GM21576 (cell line): ENCODE results near the gene BMF.
A peak's percentile ranks its signal among the peaks of the same experiment; 100 is the strongest.
"Not testable (repeated sequence)": the region's sequence is repeated elsewhere in the genome, so short reads cannot be mapped to it uniquely, and the experiment has no call there.

ENCODE experiments used
- ATAC-seq: cut with Tn5 transposase; IDR thresholded peaks from one replicate; pipeline ENCODE4 v1.9.1; 2021; ENCODE audit warnings: mild to moderate bottlenecking, moderate library complexity; ENCODE audit not compliant: unreplicated experiment

BMF gene

DNA sequence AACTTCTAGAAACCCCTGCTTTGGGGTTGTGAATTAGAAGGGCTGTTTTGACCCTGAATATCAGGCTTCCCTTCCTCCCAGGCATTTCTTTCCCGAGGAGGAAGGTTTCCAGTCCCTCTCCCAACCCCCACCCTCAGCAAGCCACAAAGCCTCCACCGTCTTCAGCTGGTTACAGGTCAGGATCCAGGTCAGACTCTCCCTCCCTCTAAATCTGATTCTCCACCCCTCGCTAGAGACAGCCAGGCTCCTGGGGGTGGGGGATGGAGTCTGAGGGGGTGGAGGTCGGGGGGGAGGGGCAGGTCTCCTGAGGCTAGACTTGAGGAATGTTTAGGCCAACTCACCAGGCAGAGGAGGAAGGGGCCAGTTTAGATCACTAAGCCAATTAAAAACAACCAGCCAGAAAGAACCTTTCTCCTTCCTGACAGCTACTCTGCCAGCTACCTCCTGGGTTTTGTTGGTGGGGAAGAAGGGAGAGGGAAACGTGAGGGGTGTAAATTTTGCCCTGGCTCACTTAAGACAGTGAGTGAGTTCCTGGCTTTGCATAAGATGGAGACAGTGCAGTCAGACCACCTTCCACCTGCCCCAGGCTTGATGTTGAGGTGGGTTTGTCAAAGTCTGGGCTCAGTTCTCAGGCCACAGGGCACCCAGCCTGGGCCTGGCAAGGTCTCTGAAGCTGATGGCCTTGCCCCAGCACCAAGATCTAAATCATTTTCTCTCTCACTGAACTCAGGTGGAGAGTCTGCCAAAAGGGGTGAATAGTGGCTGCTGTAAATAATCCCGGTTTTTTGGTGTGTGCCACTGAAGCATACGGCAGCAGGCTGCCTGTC, 19.5 kb downstream of the BMF start:
- no peak for ATAC-seq

DNA sequence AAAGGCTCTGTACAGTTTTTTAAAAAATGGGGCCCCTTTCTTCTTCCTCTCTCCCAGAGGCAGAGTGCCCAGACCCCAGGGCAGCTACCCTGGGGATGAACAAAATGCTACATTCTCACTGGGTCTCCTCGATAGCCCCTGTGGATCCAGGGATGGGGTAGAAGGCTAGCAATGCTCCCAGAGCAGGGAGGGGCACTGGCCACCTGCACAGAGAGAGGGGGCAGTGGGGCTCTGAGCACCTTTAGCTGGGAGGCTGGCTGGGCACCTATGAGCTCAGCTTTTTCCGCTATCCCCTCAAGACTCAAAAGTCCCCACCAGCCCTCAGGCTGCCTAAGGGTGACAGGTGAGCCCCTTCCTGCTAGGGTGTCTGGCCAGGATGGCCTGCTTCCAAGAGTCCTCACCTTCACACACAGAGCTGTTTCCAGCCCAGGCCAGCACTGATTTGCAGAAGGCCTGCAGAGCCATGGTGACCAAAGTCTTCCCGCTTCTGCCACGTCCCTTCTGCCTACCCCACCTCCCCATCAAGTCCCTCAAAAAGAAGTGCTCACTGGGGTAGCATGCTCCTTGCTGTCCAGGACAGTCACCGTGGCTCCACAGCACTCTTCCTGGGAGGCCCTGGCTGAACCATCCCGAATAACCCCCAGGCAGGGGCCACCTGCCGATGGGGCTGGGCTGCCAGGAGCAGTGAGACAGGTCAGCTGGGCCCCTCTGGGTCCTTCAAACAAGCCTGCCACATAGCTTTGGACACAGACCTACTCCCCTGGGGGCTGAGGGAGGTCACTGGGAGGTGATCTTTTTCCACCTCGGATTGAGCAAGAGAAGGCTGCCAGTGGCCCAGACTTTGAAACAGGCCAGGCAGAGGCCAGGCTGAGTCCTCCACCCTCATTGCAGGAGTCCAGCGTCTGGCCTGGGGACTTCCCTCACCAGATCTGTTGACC, 20.4 kb downstream of the BMF start:
- ATAC-seq = no peak

DNA sequence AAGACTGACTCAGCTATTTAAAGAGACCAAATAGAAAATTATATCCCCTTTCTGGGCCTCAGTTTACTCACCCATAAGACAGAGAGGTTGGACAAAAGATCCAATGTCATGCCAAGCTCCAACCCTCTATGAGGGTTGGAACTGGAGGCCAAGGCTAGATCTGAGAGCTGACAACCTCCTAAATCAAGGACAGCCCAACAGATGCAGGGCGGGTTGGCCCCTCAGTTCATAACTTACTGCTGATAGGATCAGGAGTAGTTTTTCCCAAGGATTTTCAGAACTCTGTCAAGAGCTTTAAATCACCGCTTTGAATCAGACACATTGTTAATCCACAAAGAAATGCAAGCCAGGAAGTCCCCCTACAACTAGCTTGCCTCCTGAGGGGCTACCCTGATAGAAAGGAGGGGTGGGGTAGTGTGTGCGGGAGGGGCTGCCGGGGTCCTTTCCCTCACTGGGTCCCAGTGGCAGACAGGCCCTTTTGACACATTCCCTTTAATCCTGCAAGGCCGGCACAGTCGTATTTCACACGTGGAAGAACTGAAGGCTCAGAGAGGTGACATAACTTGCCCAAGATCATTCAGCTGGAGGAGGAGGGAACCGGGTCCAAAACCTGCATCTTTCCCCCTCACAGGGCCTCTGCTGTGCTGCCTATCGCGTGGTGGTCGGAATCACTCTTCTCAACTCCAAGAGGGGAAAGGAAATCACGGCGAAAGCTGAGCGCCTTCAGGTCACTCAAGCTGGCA, 21.4 kb downstream of the BMF start:
- no peak for ATAC-seq

DNA sequence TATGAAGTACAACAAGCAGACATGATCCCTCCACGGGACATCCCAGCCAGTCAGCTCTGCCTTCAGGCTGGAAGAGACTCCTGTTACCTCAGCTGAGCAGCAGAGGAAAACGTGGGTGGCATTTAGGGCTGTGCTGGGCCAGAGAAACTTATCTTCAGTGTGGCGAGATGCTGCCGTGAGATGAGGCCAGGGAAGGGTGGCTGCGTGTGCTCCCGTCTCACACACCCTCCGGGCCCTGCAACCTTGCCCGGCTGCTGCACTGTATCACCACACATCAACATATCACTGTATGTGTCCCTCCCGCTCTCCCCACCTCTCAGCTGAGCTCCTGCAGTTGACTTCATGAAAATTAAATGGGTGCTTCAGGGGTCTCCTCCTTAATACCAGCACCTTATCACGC, 23.4 kb downstream of the BMF start:
- no peak for ATAC-seq

DNA sequence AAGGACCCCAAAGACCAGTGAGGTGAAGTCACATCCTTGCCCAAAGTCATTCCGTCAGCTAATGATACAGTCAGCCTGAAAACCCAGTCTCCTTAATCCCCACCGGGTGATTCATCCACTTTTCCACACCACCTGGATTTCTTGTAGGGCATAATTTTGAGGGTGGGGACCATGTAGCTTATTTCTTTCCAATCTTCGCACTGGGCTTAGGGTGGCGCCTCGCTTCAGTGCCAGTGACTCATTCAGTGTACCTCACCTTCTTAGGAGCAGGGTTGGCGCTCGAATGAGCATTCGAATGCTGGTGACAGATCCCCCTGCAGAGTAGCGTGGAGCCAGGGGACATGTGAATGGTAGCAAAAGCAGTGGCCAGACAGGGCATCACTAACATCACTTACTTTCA, 24.0 kb downstream of the BMF start:
- no peak for ATAC-seq

DNA sequence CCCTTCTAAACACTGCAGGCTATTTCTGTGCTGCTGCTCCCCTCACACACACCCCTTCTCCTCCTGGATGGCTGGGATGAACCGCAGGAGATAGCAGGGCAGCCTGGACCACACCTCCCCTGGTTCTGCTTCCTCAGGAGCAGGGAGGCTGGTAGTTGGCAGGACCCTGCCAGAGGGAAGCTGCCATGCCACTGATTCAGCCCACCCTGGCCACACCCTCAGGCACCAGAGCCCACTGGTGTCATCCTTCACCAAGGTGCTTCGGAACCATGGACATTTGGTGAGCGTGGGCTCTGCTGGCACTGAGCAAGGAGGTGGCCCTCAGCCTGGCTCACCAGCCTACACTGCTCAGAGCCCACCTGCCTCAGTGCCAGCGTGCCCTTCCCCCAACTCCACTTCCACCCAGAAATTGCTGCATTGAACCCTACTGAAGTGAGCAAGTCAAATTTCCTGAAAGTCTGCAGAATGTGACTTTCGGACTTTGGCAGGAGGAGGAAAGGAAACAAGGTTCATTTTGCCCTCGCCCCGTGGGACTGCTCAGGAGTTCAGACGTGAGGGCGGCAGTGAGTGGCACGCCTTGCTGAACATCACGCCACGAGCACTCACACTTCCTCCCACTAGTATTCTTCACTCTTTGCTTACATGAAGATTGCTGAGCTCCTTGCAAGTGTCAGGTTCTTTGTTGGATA, 26.3 kb downstream of the BMF start:
- no peak for ATAC-seq

DNA sequence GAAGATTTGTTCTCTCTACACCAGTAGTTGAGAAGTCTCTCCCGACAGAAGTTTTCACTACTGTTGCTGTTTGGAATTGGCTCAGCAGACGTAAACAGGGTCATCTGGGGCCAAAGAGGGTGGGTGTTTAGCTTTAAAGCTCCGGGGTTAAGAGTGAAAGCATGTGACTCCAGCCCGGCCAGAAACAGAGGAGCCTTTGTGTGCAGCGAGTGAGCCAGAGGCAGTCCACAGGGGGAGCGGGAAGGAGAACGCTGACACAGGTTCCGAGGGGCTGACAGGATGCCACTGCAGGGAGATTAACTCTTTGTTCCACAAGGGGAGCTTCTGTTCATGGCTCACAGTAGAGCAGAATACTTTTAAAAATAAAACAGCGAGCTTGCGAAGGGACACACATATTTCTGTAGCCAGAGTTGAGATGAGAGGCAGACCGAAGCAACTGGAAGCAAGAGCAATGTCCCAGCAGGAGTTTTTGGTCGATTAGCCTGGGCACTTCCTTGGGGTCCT, 26.9 kb downstream of the BMF start:
- ATAC-seq = no peak

DNA sequence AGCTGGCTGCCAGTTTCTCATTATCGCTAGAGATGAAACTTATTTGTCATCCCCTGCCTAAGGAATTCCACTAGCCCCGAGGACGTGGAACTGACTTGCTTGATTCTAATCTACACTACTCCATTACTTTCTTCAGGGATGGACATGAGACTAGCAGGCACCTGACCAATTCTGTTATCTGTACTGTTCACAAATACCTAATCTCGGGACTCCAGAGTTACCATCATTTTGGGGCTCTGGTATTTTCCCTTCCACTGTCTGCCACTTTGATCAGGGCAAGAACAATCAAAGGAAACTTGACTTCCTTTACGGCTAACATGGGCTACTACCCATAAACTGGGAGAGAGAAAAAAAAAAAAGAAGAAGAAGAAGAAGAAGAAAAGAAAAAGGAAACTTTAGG, 27.8 kb downstream of the BMF start:
- ATAC-seq = no peak

DNA sequence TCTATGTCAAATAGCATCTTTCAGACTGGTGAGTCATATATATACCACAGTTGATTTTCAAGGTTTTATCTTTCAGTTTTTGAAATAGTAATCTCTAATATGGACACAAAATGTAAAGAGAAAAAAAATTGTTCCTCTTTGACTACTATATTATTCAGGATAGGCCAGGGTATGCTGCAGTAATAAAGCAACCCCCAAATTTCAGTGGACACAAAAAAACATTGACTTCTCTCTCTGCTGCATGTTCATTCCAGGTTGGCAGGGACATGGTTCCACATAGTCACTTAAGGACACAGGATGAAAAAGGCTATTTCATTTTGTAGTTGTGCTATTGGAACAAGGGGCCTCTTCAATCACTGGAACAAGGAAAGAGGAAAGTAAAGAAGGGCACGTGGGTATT, 28.6 kb downstream of the BMF start:
- no peak for ATAC-seq

DNA sequence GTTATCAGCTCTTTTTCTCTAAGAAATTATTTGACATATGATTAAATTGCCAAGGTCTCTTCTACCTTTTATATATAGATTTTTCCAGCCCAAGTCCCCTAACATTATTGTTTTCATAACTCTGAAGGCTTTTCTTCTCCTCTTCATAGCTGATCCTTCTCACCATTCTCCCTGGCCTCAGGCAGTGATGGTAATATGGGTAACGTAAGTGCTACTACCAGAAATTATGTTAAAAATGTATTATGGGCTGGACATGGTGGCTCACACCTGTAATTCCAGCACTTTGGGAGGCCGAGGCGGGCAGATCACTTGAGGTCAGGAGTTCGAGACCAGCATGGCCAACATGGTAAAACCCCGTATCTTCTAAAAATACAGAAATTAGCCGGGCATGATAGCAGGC, 29.2 kb downstream of the BMF start:
- ATAC-seq = no peak

DNA sequence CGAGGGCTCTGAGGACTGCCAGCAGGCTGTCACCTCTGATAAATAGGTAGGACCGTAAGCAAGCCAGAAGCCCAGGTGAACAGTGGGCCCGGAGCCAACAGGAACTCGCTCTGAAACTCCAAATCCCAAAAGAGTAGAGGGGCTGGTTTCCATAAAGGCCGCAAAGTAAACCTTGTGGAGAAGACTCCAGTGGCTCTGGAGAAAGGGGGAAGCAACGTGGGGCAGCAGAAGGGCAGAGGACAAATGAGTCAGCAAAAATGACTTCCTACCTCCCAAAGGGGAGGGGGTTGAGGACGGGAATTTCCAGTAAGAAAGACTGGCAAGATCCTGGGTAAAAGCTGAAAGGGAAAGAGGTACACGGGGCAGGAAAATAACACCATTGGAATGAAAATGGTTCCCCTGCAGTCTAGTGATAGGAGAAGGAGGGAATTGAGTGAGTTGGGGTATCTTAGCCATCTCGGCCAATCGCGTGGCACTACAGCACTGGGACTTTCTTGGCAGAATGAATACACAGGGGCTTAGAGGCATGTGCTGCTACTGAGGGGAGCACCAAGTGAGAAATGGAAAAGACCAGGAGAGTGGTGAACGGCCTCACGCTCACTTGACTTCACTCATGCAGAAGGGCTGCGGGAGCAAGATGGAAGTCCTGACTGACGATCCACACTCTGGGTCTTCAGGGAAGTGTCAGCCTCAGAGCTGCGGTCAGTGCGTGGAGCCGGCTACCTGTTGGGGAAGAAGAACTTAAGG, 33.2 kb downstream of the BMF start:
- no peak for ATAC-seq

DNA sequence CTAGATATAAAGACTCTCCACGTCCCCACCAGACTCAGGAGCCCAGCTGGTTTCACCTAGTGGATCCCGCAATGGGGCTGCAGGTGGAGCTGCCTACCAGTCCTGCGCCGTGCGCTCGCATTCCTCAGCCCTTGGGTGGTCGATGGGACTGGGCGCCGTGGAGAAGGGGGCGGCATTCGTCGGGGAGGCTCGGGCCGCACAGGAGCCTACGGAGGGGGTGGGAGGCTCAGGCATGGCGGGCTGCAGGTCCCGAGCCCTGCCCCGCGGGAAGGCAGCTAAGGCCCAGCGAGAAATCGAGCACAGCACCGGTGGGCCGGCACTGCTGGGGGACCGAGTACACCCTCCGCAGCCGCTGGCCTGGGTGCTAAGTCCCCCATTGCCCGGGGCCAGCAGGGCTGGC, 34.0 kb downstream of the BMF start:
- not testable (repeated sequence) for ATAC-seq

DNA sequence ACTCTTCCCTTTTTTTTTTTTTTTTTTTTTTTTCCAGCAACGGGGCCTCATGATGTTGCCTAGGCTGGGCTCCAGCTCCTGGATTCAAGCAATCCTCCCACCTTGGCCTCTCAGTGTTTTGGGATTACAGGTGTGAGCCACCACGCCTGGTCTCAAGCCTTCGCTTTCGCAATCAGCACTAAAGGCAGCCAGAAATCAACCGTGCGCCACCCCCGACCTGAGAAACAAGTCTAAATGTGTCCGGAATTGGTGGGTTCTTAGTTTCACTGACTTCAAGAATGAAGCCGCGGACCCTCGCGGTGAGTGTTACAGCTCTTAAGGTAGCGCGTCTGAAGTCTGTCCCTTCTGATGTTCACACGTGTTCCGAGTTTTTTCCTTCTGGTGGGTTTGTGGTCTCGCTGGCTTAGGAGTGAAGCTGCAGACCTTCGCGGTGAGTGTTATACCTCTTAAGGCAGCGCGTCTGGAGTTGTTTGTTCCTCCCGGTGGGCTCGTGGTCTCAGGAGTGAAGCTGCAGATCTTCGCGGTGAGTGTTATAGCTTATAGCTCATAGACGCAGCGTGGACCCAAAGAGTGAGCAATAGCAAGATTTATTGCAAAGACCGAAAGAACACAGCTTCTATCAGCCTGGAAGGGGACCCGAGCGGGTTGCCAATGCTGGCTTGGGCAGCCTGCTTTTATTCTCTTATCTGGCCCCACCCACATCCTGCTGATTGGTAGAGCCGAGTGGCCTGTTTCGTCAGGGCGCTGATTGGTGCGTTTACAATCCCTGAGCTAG, 34.8 kb downstream of the BMF start:
- not testable (repeated sequence) for ATAC-seq

DNA sequence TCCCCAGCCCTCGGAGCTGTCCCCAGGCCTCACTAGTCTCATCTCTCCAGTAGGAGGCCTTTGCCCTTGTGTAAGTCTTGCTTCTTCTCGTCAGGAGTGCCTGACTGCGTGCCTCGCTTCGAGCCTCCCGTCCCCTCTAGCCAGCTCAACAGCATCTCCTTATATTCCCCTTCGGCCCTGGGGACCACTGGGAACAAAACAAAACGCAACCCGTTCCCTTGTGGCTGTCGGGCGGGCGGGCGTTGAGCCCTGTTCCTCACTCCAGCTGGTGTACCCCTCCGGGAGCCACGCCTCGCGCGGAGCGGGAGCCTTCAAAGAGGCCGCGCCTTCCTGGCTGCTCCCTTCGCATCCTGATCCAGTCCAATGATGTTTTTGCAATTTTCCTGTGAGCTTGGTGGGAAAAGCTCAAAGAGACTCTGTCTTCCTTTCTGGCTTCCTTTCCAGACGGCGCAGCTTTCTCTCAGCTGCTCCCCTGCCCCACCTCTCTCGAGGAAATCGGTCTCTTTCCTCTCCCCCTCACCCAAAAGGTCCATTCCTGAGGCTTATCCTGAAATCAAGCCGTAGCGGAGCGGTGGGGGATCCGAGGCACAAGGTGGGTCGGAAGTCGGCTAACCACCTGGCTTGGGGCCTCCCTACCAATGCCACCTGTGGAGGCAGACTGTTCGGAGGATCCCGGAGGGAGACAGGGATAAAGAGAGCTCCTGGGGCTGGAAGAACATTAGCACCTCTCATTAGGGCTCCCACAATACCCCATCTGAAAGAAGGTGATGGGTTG, 36.3 kb downstream of the BMF start:
- ATAC-seq = no peak

DNA sequence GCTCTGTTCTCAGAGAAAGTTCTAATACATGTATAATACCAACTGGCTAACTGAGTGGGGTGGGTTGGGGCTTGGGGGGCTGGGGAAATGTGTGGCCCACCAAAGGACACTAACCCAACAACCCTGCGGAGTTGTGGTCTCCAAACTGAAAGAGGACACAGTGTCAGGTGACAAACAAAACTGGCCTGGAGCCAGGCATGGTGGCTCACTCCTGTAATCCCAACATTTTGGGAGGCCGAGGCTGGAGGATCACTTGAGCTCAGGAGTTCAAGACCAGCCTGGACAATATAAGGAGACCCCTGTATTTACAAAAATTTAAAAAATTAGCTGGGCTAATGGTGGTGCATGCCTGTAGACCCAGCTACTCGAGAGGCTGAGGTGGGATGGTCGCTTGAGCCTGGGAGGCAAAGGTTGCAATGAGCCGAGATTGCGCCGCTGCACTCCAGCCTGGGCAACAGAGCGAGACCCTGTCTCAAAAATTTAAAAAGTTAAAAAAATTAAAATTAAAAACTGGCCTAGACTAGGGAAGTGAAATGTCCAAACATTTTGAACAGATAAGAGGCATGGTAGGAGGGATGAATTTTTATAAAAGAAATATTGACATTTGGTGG, 38.0 kb downstream of the BMF start:
- no peak for ATAC-seq

DNA sequence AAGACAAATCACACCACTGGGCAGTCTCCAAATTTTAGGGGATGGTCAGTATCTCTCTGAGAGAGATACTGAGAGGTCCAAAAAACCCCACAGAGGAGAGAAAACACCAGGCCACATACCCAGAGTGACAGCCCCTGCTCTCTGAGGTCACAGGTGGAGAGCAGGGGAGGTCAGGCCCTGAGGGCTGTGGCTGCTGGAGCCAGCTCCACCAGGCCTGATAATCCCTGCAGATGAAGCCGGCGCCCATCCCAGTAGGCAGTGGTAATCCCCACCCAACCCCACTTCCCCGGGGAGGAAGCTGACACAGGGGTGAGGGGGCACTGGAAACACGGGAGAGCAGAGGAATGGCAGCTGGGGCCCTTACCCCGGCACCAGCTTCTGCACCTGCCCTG, 38.5 kb downstream of the BMF start:
- no peak for ATAC-seq

DNA sequence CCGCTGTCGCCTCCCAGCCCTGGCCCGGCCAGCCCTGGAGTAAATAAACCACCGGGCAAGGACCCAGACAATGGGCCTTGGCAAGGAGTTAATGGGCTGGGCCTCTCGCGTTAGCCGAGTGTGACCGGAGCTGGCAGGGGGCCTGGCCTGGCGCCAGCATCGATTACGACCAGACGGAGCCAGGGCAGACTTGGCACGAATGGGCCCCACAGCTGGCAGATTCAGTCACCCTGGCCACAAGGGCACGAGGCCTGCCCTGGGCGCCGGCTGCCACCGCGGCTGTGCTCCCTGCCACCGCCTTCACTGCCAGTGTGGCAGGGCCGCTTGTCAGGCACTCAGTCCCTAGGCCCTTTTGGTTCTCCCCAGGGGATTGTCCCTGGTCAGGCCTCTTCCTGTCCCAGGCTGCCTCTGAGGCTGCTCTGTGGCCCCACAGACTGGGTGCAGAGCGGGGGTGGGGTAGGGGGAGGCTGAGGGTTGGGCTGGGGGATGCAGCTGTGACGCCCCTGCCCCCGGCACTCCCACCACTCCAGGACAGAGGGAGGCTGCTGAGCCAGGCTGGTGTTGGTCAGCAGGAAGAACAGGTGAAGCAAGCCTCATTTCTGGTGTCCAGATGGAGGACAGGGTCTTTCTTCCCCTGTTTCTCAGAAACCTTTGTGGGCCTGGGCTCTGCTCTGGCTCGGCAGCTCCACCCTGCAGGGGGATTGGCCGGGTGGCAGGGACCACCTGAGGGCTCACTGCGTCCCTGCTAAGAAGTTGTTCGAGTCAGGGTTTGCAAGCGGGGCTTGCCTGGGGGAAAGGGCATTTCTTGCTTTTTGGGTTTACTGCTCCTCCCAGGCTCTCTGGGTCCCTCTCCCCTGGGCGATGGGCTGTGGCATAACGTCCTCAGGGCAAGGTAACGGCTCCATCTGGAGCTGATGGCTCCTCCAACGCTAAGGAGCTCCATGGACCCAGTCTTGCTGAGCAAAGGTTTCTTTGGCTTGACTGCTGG, 39.2 kb downstream of the BMF start:
- peak; percentile 58 for ATAC-seq
